NCI-H1092 (cell line): ENCODE measurements around the gene RASA1.
"Not testable (repeated sequence)": the region's sequence is repeated elsewhere in the genome, so short reads cannot be mapped to it uniquely, and the experiment has no call there.

ENCODE experiments used
- DNase-seq: peaks from one replicate; lab custom pipeline; 2025; lab: John Stamatoyannopoulos, UW

Gene RASA1

GRCh38 chr5:87267574-87268125 is at the start of gene RASA1:
TSS of gene RASA1 (plus strand) at chr5:87267883. CDS start at chr5:87268452, 569 bp downstream.
- peak; percentile 83 for DNase-seq

- no peak for DNase-seq
Measured at GRCh38 chr5:87229780-87230179, 37.9 kb upstream of the RASA1 start.

GRCh38 chr5:87231037-87231808 is 36.5 kb upstream of the RASA1 start:
- no peak for DNase-seq

- no peak for DNase-seq
Measured at GRCh38 chr5:87233143-87233542, 34.5 kb upstream of the RASA1 start.

GRCh38 chr5:87241555-87241954 is 26.1 kb upstream of the RASA1 start:
- no peak for DNase-seq

- no peak for DNase-seq
Measured at GRCh38 chr5:87242242-87242641, 25.4 kb upstream of the RASA1 start.

GRCh38 chr5:87243161-87243844 is 24.4 kb upstream of the RASA1 start:
- DNase-seq = no peak

- no peak for DNase-seq
Measured at GRCh38 chr5:87245451-87245850, 22.2 kb upstream of the RASA1 start.

GRCh38 chr5:87246061-87246460 is 21.6 kb upstream of the RASA1 start:
- DNase-seq = no peak

GRCh38 chr5:87252283-87252605 is 15.4 kb upstream of the RASA1 start:
- no peak for DNase-seq

GRCh38 chr5:87254035-87254434 is 13.6 kb upstream of the RASA1 start:
- no peak for DNase-seq

GRCh38 chr5:87258507-87258906 is 9.2 kb upstream of the RASA1 start:
- DNase-seq = no peak

GRCh38 chr5:87260604-87261192 is 7.0 kb upstream of the RASA1 start:
- no peak for DNase-seq

- no peak for DNase-seq
Measured at GRCh38 chr5:87263498-87263897, 4.2 kb upstream of the RASA1 start.

GRCh38 chr5:87266914-87267573 is 639 bp upstream of the RASA1 start:
- DNase-seq = no peak

- DNase-seq = peak; percentile 32
Measured at GRCh38 chr5:87268126-87268969, 665 bp downstream of the RASA1 start.

- DNase-seq = no peak
Measured at GRCh38 chr5:87268970-87269377, 1.3 kb downstream of the RASA1 start.

GRCh38 chr5:87270888-87271287 is 3.2 kb downstream of the RASA1 start:
- DNase-seq = not testable (repeated sequence)

GRCh38 chr5:87276655-87277054 is 9.0 kb downstream of the RASA1 start:
- no peak for DNase-seq

- DNase-seq = no peak
Measured at GRCh38 chr5:87277279-87277835, 9.7 kb downstream of the RASA1 start.

- no peak for DNase-seq
Measured at GRCh38 chr5:87278590-87279100, 11.0 kb downstream of the RASA1 start.
